Activated CD4-positive, alpha-beta T cell treated with anti-CD3 and anti-CD28 coated beads, Interleukin-2, amount 10 ng/mL, durations not matched to agents 24 days and 14 days (primary cell): Measurements from ENCODE around the gene SSR1. TPM values are rescaled to one million over a fixed set of nuclear protein-coding genes. Genes with fewer than 3 reads are reported as not detected.

Source experiments
- DNase-seq: peaks from one replicate; pipeline ENCODE4 v3.0.0; 2022
- H3K27ac Mint-ChIP-seq: one replicate; pipeline ENCODE4 v1.8.0; 2022; ENCODE audit warnings: mild to moderate bottlenecking, mixed read lengths
- H3K27me3 Mint-ChIP-seq: one replicate; pipeline ENCODE4 v1.8.0; 2022; ENCODE audit warnings: mixed read lengths
- H3K36me3 Mint-ChIP-seq: one replicate; pipeline ENCODE4 v1.8.0; 2022; ENCODE audit warnings: low read depth, mild to moderate bottlenecking, mixed read lengths
- H3K4me1 Mint-ChIP-seq: one replicate; pipeline ENCODE4 v1.8.0; 2021; ENCODE audit warnings: mixed read lengths
- H3K4me3 Mint-ChIP-seq: one replicate; pipeline ENCODE4 v1.8.0; 2022; ENCODE audit warnings: mild to moderate bottlenecking, moderate library complexity, mixed read lengths
- H3K9me3 Mint-ChIP-seq: one replicate; pipeline ENCODE4 v1.8.0; 2021; ENCODE audit warnings: mixed read lengths
- intact Hi-C: fragments of 100-400 bp; cut with micrococcal nuclease; formaldehyde crosslinking; loops from one replicate; pipeline ENCODE4 v1.15.1; 2023
- total RNA-seq: library from RNA; stranded (reverse); gene quantifications from 2 replicates; pipeline ENCODE4 v1.2.3, GENCODE V29; 2022

Gene SSR1
- total RNA-seq, 1 donor from 2014 or later = 157 TPM

DNA sequence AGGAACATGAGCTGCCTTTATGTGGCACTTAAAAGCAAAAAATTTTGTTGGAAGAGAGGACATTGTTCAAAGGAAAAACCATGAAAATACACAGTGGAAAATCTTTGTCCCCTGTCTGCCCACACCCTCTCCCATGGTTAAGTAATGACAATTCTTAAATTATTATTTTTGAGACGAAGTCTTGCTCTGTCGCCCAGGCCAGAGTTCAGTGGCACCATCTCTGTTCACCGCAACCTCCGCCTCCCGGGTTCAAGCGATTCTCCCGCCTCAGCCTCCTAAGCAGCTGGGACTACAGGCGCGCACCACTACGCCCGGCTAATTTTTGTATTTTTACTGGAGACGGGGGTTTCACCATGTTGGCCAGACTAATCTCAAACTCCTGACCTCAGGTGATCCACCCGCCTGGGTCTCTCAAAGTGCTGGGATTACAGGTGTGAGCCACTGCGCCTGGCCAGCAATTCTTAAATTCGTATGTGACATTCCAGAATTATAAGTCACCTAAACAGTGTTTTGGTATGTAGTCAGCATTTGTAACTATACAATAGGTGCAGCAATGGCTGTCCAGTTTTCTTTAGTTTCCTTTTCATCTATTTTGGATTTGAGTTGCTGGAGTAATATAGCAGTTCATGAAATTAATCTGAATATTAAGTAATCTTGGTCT lies 636 bp upstream of the SSR1 start:
- DNase-seq = no peak
- Mint-ChIP-seq H3K4me3 (peak overlapping the region; percentile 96), H3K27me3 (no peaks in the 10 kb centered on the region), H3K9me3 (no peaks in the 10 kb centered on the region), H3K4me1 (peaks cover 32% of the 10 kb centered on the region), H3K36me3 (peaks cover 30% of the 10 kb centered on the region), H3K27ac (peak overlapping the region; percentile 98)
- intact Hi-C loops = loop anchor here (1.0 to 10.0 kb wide), 6 partner anchors 36 to 1121 kb away; partner anchors contain the start of genes BLOC1S5, CAGE1, EEF1E1 and RIOK1

DNA sequence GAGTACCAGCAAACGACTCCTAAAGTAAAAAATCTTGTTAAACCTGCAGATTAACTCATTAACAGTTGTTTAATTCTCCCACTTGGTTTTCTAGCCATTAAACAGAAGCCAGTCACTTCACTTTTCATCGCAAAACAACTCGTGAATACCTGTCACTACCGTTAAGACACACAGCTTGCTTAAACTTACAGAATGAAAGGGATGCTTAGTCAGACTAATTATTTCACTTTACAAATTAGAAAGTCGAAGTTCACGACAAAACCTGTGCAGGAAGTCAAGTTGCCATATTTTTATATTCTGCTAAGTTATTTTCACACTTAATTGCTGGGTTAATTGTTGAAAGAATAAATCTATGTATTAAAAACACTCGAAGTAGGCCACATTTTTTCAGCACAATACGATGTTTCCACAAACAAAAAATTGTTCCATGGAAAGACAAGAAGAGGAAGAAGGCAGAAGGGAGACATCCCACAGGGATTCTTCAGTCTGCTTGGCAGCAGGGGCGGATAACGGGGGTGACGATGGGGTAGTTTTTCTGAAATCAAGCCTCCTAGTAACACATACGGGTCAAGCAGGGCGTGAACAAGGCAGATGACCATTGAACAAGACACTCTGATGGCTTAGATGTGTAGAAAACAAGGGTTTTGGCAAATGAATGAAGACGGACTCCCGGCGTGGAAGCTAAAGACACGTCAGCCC lies 933 bp downstream of the SSR1 start:
- peak overlapping the region; percentile 98 for H3K27ac Mint-ChIP-seq
- intact Hi-C loops = loop anchor here (5.0 to 10.0 kb wide), 4 partner anchors 35 to 1123 kb away; partner anchors contain the start of genes BLOC1S5 and SLC35B3
- H3K9me3 Mint-ChIP-seq = no peaks in the 10 kb centered on the region
- peaks cover 41% of the 10 kb centered on the region for H3K36me3 Mint-ChIP-seq
- H3K4me1 Mint-ChIP-seq = peaks cover 42% of the 10 kb centered on the region
- H3K4me3 Mint-ChIP-seq = peak overlapping the region; percentile 96
- no peak for DNase-seq
- H3K27me3 Mint-ChIP-seq = no peaks in the 10 kb centered on the region

- H3K27me3 Mint-ChIP-seq = no peaks in the 10 kb centered on the region
- intact Hi-C loops = loop anchor here (5.0 to 10.0 kb wide), 4 partner anchors 34 to 1124 kb away; partner anchors contain the start of genes BLOC1S5 and SLC35B3
- DNase-seq = no peak
- H3K36me3 Mint-ChIP-seq = peaks cover 43% of the 10 kb centered on the region
- H3K4me1 Mint-ChIP-seq = peaks cover 43% of the 10 kb centered on the region
- peak overlapping the region; percentile 96 for H3K4me3 Mint-ChIP-seq
- no peak overlapping the region for H3K27ac Mint-ChIP-seq
- H3K9me3 Mint-ChIP-seq = no peaks in the 10 kb centered on the region
Measured at GRCh38 chr6:7311176-7311575, 1.8 kb downstream of the SSR1 start.

DNA sequence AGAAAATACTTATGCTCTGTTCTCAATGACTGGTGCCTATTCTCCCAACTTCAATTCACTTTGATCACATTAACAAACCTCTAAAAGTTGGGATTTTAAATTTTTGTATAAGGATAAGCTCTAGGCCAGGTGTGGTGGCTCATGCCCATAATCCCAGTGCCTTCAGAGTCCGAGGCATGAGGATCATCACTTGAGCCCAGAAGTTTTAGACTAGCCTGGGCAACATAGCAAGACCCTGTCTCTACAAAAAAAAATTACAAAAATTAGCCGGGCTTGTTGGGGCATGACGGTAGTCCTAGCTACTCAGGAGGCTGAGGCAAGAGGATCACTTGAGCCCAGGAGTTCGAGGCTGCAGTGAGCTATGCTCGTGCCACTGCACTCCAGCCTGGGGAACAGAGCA lies 3.9 kb downstream of the SSR1 start:
- Mint-ChIP-seq H3K27ac (no peak overlapping the region), H3K4me3 (peak overlapping the region; percentile 42), H3K27me3 (no peaks in the 10 kb centered on the region)

GRCh38 chr6:7307533-7307932 lies 5.5 kb downstream of the SSR1 start:
- DNase-seq = no peak
- Mint-ChIP-seq H3K4me3 (no peak overlapping the region), H3K27me3 (no peaks in the 10 kb centered on the region), H3K36me3 (peaks cover 68% of the 10 kb centered on the region), H3K4me1 (peaks cover 39% of the 10 kb centered on the region), H3K27ac (no peak overlapping the region), H3K9me3 (no peaks in the 10 kb centered on the region)
- intact Hi-C loops = no loop called here

More for the DNA sequence above, 3.9 kb downstream of the SSR1 start:
- DNase-seq = no peak
- peaks cover 58% of the 10 kb centered on the region for H3K36me3 Mint-ChIP-seq
- no peaks in the 10 kb centered on the region for H3K9me3 Mint-ChIP-seq
- intact Hi-C loops = no loop called here
- peaks cover 48% of the 10 kb centered on the region for H3K4me1 Mint-ChIP-seq

GRCh38 chr6:7304821-7305220 lies 8.2 kb downstream of the SSR1 start:
- Mint-ChIP-seq H3K36me3 (peaks cover 72% of the 10 kb centered on the region), H3K4me1 (peaks cover 42% of the 10 kb centered on the region)

GRCh38 chr6:7301702-7302101 lies 11.3 kb downstream of the SSR1 start:
- Mint-ChIP-seq H3K9me3 (no peaks in the 10 kb centered on the region), H3K27me3 (no peaks in the 10 kb centered on the region), H3K4me3 (no peak overlapping the region), H3K27ac (no peak overlapping the region), H3K36me3 (peaks cover 66% of the 10 kb centered on the region), H3K4me1 (peaks cover 24% of the 10 kb centered on the region)
- no peak for DNase-seq
- intact Hi-C loops = no loop called here

More at GRCh38 chr6:7304821-7305220, 8.2 kb downstream of the SSR1 start:
- intact Hi-C loops = no loop called here
- Mint-ChIP-seq H3K4me3 (no peak overlapping the region), H3K27ac (no peak overlapping the region), H3K27me3 (no peaks in the 10 kb centered on the region), H3K9me3 (no peaks in the 10 kb centered on the region)
- DNase-seq = no peak

DNA sequence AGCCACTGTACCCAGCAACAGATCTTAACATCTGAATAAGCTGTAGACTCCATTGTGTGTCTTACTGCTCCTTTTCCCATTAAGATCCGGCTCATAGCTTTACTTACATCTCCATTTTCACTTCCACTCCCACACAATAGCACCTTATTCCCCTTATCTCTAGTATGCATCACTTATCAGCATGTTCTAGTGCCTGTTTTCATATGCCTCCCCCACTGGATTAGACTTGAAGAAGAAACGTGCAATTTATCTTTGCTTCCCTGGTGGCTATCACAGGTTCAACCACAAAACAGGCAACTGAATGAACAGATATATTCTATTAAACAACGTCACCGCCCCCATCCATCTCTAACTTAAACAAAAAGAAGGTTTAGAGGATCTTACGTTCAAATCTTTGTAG lies 12.1 kb downstream of the SSR1 start:
- Mint-ChIP-seq H3K9me3 (no peaks in the 10 kb centered on the region), H3K27ac (no peak overlapping the region), H3K27me3 (no peaks in the 10 kb centered on the region), H3K4me1 (peaks cover 25% of the 10 kb centered on the region), H3K36me3 (peaks cover 72% of the 10 kb centered on the region), H3K4me3 (no peak overlapping the region)
- intact Hi-C loops = no loop called here
- no peak for DNase-seq

DNA sequence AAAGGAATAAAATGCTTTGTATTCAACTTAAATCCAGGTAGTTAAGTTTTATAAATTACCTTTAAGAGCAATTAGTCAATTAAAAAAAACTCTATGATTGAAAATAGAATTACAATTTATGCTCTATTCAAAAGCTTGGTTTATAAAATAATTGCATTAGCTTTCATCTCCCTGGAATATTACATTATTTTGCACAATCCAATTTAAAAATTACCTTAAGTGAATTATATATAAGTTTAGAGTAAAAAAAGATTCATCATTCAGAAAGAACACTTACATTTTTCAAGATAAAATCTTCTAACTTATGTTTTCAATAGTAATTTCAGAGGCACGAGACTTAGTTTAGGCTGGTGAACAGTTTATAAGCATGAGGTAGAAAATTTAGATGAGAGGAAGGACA lies 14.9 kb downstream of the SSR1 start:
- H3K27me3 Mint-ChIP-seq = no peaks in the 10 kb centered on the region
- H3K27ac Mint-ChIP-seq = no peak overlapping the region
- intact Hi-C loops = no loop called here
- H3K4me1 Mint-ChIP-seq = peaks cover 13% of the 10 kb centered on the region
- H3K36me3 Mint-ChIP-seq = peaks cover 59% of the 10 kb centered on the region
- H3K9me3 Mint-ChIP-seq = no peaks in the 10 kb centered on the region
- no peak for DNase-seq
- no peak overlapping the region for H3K4me3 Mint-ChIP-seq

DNA sequence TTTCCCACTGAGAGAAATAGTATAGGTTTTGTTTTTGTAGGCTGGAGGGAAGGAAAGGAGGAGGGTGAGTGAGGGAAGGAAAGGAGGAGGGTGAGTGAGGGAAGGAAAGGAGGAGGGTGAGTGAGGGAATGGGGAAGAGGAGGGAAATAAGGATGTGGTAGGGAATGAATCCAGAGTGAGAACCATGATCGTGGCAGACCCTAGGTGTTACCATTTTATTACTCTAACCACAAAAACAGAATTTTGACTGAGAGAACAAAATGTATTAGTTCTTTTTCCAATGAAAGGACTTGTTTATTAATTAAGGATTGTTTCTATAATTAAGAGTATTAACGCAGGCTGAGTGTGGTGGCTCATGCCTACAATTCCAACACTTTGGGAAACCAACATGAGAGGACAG lies 16.4 kb downstream of the SSR1 start:
- Mint-ChIP-seq H3K4me1 (peaks cover 11% of the 10 kb centered on the region), H3K36me3 (peaks cover 59% of the 10 kb centered on the region), H3K9me3 (no peaks in the 10 kb centered on the region), H3K27ac (no peak overlapping the region), H3K27me3 (no peaks in the 10 kb centered on the region), H3K4me3 (no peak overlapping the region)
- intact Hi-C loops = no loop called here
- no peak for DNase-seq

GRCh38 chr6:7295916-7296315 lies 17.1 kb downstream of the SSR1 start:
- Mint-ChIP-seq H3K9me3 (no peaks in the 10 kb centered on the region), H3K27ac (no peak overlapping the region), H3K4me1 (peaks cover 7% of the 10 kb centered on the region), H3K36me3 (peaks cover 52% of the 10 kb centered on the region), H3K27me3 (no peaks in the 10 kb centered on the region), H3K4me3 (no peak overlapping the region)
- intact Hi-C loops = no loop called here
- no peak for DNase-seq

DNA sequence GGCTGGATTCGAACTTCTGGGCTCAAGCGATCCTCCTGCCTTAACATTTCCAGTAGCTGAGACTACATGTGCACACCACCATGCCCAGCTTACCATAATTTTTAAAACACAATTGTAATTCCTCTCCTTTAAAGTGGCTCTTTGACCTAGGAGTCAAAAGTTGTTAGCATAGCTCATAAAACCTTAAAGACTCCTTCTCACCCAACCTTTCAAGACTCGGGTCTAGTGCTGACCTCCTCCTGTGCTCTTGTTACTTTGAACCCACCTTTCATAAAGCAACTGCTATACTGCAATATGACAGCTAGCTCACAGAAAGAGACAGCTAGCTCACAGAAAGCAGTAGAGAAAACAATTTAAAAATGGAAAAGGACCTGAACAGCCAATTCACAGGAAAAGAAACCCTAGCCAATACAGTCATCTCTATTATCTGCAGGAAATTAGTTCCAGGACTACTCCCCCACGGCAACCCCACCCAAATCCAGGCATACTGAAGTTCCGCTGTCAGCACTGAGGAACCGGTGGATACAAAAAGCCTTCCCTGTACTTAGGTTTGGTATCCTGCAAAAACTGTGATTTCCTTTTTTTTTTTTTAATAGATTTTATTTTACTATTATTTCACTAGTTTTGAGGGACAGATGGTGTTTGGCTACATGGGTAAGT lies 20.3 kb downstream of the SSR1 start:
- H3K27me3 Mint-ChIP-seq = no peaks in the 10 kb centered on the region
- no peak overlapping the region for H3K4me3 Mint-ChIP-seq
- no peak for DNase-seq
- peaks cover 47% of the 10 kb centered on the region for H3K36me3 Mint-ChIP-seq
- no peak overlapping the region for H3K27ac Mint-ChIP-seq
- no peaks in the 10 kb centered on the region for H3K9me3 Mint-ChIP-seq
- H3K4me1 Mint-ChIP-seq = peaks cover 2% of the 10 kb centered on the region
- intact Hi-C loops = no loop called here

DNA sequence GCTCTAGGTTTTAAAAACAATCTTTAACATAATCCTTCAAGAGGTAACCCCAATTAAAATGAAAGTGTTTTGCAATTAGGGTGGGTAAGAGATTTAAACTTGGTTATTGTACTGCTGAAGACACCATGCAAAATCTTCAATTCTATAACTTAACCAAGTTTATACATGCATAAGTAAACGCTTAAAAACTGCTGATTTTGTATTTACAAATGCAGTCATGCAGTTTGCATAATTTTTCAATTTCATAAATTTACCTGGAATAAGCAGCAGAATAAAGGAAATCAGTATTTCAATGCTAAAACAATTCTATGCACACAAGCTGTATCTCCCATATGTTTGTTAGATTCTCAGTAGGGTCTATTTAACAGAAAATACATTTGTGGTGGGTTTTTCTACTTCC lies 22.9 kb downstream of the SSR1 start:
- no peaks in the 10 kb centered on the region for H3K9me3 Mint-ChIP-seq
- H3K4me1 Mint-ChIP-seq = peaks cover 1% of the 10 kb centered on the region
- H3K4me3 Mint-ChIP-seq = no peak overlapping the region
- H3K36me3 Mint-ChIP-seq = peaks cover 53% of the 10 kb centered on the region
- intact Hi-C loops = no loop called here
- H3K27ac Mint-ChIP-seq = no peak overlapping the region
- no peaks in the 10 kb centered on the region for H3K27me3 Mint-ChIP-seq
- no peak for DNase-seq

DNA sequence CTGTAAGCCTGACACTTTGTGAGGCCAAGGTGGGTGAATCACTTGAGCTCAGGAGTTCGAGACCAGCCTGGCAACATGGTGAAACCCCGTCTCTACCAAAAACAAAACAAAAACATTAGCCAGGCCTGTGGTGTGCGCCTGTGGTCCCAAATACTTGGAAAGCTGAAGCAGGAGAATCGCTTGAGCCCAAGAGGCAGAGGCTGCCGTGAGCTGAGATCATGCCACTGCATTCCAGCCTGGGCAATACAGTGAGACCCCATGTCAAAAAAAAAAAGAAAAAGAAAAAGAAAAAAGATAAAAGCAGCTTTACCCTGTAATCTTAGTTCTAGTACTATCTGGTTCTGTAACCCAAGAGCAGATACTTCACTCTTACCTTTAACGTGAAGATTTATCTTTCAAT lies 27.6 kb downstream of the SSR1 start:
- DNase-seq = no peak
- peaks cover 21% of the 10 kb centered on the region for H3K4me1 Mint-ChIP-seq
- intact Hi-C loops = no loop called here
- H3K36me3 Mint-ChIP-seq = peaks cover 56% of the 10 kb centered on the region
- no peaks in the 10 kb centered on the region for H3K9me3 Mint-ChIP-seq
- H3K27ac Mint-ChIP-seq = no peak overlapping the region
- H3K4me3 Mint-ChIP-seq = no peak overlapping the region
- no peaks in the 10 kb centered on the region for H3K27me3 Mint-ChIP-seq
